GM18507 (cell line): ENCODE measurements around the gene DMRTC2.
A peak's percentile ranks its signal among the peaks of the same experiment; 100 is the strongest.

Source experiments
- DNase-seq: peaks from one replicate; pipeline ENCODE4 v3.0.0; 2011; ENCODE audit warnings: low read depth; ENCODE audit not compliant: insufficient read length; ENCODE audit errors: extremely low spot score
- FAIRE-seq: peaks from 2 replicates; lab custom pipeline; 2011; peaks lifted over from hg19 to GRCh38; lab: Jason Lieb, UNC

The DMRTC2 gene

DNA sequence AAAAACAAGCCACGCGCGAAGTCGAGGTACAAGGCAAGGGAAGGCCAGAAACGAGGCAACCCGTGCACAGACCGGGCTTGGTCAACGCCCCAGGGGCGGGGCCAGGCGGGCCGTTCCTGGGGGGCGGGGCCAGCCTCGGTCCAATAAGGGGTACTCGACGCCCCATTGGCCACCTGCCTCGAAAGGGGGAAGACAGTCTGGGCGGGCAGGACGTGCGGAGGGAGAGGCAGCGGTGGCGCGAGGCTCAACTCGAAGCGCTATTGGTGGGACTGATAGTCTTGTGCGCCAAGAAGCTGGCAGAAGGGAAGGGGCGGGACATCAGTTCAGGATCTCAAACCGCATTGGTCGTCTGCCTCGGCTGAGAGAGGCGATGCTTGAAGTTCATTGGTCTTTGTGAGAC is 241 bp upstream of the DMRTC2 start, which contains the start of gene LYPD4:
TSS of gene LYPD4 (minus strand) at position 83 of the 400 bp plus-strand sequence. CDS start 5,398 bp downstream, outside the sequence.
- no peak for DNase-seq
- FAIRE-seq, result no peak

DNA sequence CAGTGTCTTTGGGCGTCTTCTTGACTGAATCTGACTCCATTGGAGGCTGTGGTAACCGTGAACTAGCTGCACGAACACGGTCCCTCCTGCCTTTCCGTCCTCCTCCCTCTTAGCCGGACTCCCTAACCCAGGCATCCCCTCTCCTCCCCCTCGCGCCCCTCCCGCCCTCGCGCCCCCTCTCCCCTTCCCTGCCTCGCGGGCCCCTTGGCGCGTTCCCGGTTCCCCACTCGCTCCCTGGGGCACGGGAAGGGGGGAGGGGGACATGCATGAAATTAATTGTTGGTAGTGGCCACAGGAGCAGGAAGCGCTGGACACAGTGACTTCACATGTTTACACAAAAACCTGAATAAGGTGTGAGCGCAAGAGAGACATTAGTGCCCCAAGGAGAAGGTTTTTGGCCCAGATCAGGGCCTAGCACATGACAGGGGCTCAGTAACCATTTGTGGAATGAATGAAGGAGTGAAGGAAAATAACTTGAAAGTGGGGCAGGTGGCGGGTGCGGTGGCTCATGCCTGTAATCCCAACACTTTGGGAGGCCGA is 279 bp downstream of the DMRTC2 start:
- DNase-seq, result no peak
- no peak for FAIRE-seq

DNA sequence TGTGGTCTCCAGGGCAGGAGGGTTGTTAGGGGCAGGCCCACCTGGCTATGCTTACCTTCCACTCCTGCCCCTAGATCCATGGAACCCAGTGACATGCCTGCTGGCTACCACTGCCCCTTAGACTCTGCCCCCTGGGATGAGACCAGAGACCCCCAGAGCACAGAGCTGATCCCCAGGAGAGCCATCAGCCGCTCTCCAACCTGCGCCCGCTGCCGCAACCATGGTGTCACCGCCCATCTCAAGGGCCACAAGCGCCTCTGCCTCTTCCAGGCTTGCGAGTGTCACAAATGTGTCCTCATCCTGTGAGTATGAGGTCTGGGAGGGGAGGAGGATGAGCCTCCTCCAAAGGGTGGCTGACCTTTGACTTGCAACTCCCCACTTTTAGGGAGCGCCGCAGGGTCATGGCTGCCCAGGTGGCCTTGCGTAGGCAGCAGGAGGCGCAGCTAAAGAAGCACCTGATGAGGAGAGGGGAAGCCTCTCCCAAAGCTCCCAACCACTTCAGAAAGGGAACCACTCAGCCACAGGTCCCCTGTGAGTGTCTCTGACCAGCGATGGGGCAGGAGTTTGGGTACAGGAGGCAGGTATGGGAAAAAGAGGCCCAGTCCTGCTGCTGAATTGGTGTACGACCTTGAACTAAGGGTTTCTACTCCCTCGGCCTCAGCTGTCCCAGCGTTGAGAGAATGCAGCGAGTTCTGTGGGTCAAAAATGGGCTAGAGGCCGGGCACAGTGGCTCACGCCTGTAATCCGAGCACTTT is 2.7 kb downstream of the DMRTC2 start:
- FAIRE-seq (no peak), DNase-seq (no peak)

DNA sequence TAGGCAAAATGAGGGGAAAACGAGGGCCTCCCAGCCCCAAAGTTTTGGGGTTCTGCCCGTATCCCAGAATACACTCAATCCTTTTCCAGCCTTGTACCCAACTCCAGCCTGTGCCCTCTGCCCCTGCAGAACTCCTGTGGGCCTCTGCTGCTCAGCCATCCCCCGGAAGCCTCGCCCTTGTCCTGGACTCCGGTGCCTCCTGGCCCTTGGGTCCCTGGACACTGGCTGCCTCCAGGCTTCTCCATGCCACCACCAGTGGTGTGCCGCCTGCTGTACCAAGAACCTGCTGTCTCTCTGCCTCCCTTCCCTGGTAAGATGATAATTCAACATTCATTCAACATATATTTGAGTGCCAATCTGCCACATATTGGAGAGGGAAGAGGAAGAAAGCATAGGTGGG is 3.8 kb downstream of the DMRTC2 start:
- DNase-seq, result no peak
- no peak for FAIRE-seq

DNA sequence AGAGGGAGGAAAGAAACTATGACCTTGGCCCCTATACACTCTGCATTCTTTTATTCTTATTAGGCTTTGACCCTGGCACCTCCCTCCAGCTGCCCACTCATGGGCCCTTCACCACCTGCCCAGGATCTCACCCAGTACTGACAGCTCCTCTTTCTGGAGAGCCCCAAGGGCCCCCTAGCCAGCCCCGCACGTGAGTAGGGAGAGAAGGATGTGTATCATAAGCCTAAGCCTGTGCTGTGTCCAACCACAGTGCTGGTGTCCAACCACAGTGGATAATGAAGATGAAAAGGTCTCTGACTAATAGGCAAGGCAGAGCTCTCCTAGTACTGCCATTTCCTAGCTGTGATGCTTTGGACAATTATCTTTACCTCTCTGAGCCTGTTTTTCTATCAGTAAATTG is 4.2 kb downstream of the DMRTC2 start:
- no peak for DNase-seq
- no peak for FAIRE-seq

DNA sequence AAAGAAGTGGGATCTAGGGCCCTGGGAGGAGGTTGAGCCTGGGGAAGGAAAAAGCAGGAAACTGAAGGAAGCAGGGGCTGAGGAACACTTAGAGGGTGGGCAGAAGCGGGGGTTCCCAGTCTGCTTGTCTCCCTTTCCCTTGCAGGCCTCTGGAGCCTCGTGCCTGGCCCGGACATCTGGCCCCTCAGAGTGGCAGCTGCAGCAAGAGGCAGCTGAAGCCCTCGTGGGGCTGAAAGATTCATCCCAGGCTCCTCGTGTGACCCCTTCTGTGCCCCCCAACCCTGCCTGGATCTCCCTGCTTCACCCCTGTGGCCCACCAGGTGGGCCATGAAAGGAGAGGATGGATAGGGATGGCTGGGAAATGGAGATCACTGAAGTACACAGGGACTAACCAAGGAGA is 5.5 kb downstream of the DMRTC2 start:
- no peak for DNase-seq
- no peak for FAIRE-seq

DNA sequence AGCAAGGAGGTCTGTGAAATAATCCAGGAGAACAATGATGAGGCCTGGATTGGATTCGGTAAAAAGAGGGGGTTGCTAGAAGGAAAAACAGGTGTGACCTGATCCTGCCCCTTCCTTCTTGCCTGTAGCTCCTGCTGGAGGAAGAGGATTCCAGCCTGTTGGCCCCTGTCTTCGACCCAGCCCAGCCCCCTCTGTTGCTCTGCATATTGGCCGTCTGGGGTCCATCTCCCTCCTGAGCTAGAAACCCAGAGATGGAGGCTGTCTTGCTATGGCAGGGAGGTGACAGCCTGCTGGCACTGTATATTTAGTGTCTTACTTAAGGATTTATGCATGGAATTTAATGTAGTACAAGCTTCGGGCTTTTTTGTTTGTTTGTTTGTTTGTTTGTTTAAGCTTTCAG is 6.6 kb downstream of the DMRTC2 start:
- FAIRE-seq (no peak), DNase-seq (no peak)

DNA sequence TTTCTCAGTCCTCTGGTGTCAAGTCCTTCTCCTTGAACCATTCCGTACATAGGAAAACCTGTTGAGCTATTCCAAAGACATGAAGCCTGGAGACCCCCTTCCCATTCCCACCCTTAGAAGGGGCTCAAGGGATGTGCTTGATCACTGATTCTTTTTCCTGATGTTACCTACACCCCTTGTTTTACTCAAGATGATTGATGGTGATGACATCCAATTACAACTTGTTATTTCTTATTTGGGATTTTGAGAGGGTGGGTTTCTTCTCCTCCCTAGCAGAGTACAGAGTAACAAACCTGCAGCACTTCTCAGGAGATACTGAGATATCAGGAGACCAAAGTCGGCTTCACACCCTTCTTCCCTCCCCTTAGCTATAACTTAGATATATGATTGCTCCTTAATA is 8.5 kb downstream of the DMRTC2 start:
- no peak for DNase-seq

DNA sequence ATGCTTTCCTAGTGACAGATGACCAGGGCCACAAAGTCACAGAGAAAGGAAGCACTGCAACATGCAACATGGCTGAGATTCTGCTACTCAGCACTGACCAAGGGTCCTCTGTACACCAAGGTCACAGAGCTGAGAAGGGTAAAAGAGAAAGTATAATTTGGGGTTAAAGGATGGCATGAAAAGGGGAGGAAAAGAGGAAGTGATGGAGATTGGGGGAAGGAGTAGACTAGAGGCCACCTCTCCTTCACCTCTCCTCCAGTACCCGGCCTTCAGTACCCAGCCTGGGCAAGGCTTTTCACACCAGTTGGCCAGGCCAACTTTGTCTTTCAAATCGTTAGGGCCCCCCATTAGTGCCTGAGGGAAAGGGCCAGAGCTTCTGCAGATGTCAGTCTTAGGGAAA is 8.9 kb downstream of the DMRTC2 start:
- no peak for FAIRE-seq

More for the DNA sequence above, 8.5 kb downstream of the DMRTC2 start:
- no peak for FAIRE-seq

DNA sequence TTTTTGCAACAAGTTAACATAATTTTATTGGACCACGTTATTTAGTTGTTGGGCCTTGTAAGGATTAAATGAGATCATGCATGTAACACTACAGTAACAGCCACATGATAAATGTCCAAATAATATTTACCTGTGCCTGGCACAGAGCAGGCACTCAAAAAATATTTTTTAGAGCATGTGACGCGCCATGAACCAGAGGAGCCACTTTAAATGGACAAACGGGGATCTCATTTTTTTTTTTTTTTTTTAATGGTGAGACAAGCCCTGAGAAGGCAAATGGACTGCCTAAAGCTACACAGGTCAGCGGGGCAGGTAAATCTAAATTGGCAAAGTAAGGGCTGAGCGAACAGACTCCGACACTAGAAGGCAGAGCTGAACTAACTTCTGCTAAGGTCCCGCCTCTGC is 14.4 kb downstream of the DMRTC2 start:
- no peak for FAIRE-seq
- DNase-seq, result no peak

More for the DNA sequence above, 8.9 kb downstream of the DMRTC2 start:
- no peak for DNase-seq

DNA sequence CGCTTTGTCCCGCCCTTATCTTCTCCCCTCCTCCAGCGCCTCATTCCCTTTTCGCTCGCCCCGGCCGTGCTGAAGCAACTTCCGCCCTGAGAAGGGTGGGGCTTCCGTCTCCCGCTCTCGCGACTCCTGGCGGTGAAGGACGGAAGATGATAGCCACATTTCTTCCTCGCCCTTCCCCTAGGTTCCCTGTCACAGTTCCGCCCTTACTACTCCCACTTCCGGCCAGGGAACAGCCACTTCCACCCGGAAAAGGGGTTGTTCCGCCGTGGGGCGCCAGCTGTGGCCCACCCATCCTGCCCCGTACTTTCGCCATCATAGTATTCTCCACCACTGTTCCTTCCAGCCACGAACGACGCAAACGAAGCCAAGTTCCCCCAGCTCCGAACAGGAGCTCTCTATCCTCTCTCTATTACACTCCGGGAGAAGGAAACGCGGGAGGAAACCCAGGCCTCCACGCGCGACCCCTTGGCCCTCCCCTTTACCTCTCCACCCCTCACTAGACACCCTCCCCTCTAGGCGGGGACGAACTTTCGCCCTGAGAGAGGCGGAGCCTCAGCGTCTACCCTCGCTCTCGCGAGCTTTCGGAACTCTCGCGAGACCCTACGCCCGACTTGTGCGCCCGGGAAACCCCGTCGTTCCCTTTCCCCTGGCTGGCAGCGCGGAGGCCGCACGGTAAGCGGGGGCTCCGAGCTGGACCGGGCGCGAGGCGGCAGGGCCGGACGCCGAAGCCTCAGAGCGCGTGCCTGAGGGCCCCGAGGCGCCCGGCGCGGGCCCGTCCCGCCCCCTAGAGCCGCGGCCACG is 15.0 kb downstream of the DMRTC2 start, which contains the start of gene RPS19:
TSS of gene RPS19 (plus strand) at position 638 of the 801 bp plus-strand sequence. CDS start 520 bp downstream, outside the sequence.
- FAIRE-seq (peak; percentile 98), DNase-seq (peak; percentile 87)

DNA sequence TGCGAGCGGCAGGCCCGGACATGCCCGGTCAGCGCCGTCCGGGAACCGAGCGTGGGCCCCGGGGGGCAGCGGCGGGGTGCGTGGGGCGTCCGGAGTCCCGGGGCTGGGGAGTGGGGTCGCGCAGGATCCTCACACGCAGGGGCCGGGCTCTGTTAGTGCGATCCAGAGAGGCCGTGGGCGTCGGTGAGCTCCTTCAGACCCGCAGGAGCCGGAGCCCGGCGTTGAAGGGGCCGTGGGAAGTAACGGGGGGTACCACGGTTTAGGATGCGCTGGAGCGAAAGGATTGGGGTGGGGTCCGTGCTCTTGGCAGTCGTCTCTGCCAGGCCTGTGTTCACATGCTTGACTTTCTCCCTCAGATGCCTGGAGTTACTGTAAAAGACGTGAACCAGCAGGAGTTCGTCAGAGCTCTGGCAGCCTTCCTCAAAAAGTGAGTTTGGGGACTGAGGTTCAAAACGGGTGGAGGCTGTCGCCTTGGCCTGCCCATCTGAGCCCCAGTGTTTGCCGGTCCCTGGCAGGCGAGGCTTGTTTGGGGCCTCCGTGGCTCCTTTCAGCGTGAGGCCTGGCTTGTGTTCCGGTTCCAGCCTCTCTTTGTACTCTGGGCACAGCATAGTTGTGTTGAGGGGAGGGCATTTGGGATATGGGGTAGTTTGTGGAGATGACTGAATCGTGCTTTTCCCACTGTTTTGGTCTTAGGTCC is 15.7 kb downstream of the DMRTC2 start:
- FAIRE-seq (no peak), DNase-seq (no peak)

DNA sequence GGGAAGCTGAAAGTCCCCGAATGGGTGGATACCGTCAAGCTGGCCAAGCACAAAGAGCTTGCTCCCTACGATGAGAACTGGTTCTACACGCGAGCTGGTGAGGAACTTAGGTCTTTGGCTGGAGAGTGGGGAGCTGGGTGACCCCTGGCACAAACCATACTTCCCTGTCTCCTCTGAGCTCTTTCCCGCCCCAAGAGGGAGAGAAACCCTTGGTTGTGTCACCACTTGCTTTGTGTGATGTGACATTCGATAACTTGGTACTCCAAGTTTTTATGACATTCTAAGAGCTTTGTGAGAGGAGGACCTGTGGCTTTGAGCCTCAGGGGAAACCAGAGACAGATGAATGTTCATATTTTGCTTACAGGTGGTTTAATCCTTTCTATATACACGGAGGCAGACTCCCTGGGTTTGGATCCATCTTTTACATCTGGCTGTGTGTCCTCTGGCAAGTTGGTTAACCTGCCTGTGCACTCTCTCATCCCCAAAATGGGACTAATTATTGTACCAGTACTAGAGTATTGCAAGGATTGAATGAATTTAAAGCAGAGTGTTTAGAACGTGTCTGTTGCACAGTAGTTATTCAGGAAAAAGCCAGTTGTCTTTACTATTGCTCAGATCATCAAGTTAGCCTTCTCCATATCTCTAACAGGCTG is 16.4 kb downstream of the DMRTC2 start:
- FAIRE-seq (peak; percentile 31), DNase-seq (no peak)

DNA sequence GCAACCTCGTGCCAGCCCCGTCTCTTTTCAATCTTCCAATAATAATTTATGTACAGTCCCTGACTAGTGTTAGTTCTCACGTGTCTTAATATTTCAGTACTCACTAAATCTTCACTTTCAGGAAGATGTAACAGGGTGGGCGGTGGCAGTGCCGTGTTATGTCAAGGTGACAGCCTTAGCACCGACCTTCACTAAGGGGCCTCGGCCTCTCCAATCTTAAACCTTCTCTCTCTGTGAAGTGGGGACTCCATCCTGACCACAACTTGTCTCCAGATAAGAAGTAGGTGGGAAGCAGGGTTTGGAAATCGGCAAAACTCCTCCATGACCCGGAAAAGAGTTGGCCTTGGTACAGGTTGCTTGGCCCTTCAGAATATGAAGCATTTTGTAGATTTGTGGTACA is 17.0 kb downstream of the DMRTC2 start:
- FAIRE-seq, result no peak

DNA sequence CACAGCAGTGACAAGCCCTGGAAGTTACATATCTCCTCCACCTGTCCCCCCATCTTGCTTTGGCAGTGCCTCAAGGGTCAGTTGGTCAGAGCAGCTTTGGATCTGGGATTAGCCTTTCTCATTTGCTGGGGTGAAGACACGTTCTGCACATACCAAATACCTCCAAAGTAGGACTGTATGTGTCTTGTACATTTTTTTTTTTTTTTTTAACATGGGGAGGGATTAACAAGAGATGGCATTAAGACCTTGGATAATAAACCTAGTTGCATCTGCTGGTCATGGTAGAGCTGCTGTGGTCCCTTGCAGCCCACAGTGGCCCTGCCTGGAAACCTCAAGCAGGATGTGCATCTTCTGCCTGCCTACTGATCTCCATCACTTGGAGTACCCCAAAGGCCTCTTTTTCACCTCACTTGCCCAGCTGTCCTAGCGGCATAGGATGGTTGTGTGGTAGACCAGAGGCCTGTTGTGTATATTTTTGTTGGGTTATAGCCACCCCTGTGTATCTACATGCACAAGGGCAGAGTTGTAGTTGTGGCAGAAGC is 17.7 kb downstream of the DMRTC2 start:
- FAIRE-seq (no peak), DNase-seq (no peak)

More for the DNA sequence above, 17.0 kb downstream of the DMRTC2 start:
- no peak for DNase-seq

DNA sequence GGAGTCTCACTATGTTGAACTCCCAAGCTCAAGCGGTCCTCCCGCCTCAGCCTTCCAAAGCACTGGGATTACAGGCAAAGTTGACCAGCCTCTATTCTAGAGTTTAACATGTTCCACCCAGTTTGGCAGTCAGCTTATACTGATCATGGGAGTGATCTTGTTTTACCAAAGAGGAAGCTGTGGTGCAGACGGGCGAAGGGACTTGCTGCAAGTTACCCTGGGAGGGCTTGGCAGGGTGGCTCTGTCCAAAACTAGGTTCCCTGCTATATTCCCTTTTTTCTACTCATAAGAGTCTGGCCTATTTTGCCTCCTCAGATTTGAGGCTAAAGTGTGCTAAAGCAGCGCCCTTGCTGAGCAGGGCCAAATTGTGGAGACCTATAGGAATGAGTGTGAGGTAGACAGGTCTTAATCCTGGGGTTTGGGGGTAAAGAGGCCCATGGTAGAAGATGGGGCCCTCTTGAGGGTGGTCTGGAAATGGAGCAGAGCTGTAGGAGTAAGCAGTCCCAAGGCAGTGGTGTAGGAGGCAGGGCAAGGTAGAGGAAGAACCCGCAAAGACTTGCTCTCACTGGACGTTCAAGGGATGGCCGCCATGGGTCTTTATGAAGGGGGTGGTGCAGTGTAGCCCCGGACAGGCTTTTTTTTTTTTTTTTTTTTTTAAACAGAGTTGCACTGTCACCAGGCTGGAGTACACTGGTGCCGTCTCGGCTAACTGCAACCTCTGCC is 18.5 kb downstream of the DMRTC2 start:
- no peak for DNase-seq

DNA sequence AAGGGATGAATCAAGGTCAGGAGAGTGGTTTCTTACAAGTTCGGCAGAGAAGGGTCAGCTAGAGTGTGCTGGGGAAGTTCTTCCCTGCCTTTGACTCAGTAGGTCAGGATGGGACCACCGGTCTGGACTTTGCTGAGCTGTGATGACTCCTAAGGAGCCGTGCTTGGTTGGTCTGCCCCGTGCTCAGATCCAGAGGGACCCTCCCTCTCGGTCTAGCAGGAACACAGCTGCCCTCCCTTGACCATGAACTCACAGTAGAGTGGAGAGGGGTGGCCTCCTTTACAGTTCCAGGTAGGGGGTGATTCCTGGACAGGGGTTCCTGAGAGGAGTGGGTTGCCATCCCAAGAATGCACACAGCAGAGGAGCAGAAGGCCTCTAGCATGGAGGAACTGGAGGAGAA is 19.5 kb downstream of the DMRTC2 start:
- DNase-seq (no peak), FAIRE-seq (no peak)

More for the DNA sequence above, 18.5 kb downstream of the DMRTC2 start:
- no peak for FAIRE-seq

DNA sequence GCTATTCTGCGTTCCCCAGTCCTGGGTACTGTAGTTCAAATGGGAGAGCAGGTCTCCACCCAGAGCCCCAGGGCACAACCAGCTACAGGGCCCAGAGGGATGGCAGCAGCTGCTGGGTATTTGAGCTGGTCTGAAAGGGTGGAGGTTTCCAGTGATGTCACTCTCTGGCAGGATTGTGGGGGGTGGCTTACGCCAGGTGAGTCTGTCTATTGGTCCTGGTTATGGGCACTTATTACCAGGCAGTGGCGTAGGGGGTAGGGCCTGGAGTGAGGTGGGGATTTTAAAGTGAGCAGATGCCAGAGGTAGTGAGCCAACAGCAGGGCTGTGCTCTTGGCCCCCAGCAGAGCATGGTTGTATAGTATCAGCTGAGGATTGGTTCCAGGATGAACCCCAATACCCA is 21.4 kb downstream of the DMRTC2 start:
- FAIRE-seq (no peak), DNase-seq (no peak)
